Neural progenitor cell (in vitro differentiated cells): ENCODE data around the gene PPIP5K1.

Experiments
- EZH2 ChIP-seq: fragments of 200-600 bp; sonication (generic); IDR thresholded peaks from 2 replicates; pipeline ENCODE4 v1.6.1; 2017; ENCODE audit warnings: antibody characterized with exemption, mild to moderate bottlenecking, moderate library complexity
- TF ChIP-seq, protein P1 (sequence below): fragments of 200-600 bp; sonication (generic); IDR thresholded peaks from 2 replicates; pipeline ENCODE4 v1.5.1; 2017; ENCODE audit warnings: antibody characterized with exemption, mild to moderate bottlenecking

DNA sequence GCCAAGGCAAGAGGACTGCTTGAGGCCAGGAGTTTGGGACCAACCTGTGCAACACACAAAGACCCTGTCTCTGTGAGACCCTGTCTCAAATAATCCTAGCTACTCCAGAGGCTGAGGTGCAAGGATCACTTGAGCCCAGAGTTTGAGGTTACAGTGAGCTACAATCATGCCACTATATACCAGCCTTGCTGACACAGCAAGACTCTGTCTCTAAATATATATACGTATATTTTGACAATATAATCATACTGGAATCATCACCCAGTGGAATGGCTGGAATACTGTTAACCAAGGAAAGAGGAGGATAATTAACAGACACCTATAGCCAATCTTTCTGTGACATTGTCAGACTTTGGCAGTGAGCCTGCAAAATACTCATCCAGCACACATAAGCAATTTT, 81.6 kb downstream of the PPIP5K1 start:
- TF ChIP-seq, protein P1, sequence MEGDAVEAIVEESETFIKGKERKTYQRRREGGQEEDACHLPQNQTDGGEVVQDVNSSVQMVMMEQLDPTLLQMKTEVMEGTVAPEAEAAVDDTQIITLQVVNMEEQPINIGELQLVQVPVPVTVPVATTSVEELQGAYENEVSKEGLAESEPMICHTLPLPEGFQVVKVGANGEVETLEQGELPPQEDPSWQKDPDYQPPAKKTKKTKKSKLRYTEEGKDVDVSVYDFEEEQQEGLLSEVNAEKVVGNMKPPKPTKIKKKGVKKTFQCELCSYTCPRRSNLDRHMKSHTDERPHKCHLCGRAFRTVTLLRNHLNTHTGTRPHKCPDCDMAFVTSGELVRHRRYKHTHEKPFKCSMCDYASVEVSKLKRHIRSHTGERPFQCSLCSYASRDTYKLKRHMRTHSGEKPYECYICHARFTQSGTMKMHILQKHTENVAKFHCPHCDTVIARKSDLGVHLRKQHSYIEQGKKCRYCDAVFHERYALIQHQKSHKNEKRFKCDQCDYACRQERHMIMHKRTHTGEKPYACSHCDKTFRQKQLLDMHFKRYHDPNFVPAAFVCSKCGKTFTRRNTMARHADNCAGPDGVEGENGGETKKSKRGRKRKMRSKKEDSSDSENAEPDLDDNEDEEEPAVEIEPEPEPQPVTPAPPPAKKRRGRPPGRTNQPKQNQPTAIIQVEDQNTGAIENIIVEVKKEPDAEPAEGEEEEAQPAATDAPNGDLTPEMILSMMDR, result no peak
- no peak for TF ChIP-seq EZH2
